ENCODE data around the gene ZNF787. TPM values are rescaled to one million over a fixed set of nuclear protein-coding genes. Genes with fewer than 3 reads are reported as not detected.
A peak's percentile ranks its signal among the peaks of the same experiment; 100 is the strongest.

Gene ZNF787
- polyA plus RNA-seq, 3 donors = 1.2 to 16.2 (median 1.8) TPM

DNA sequence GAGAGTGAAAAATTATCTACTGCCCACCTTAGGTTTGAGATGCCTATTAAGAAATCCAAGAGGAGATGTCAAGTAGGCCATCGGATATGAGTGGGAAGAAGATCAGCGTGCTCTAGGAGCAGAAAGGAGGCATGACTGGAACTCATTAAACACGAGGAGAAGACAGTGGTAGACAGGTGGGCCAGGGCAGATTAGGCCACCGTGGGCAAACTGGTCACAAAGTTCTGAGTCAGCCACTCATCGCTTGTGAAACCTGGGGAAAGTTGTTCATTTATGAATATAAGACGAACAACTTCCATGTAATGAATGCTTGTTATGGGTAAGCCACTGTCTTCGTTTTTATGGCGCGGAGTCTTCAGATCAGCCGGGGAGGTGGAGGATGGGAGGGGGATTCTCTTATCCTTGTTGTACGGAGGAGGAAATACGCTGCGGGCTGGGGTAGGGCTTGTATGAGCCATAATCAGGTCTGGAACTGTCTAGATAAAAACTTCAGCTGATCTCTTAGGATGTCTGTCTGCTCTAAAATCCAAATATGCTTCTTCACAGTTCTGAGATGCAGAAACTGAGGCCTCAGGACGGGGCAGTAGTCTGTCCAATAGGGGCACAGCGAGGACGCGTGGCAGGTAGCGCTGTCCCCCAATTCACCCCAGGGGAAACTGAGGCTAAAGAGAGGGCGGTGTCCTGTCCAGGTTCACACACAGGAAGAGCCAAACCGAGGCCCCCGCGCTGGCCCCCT lies 18.9 kb upstream of the ZNF787 start:
- Histone ChIP-seq H3K36me3 (replicated peaks in 1 of 2; ENCODE audit: control insufficient read depth in 1 of 2, insufficient read depth in 2 of 2, low read length in 2 of 2) (no peaks in the 10 kb centered on the region), H3K9me3 (replicated peaks in 1 of 2; ENCODE audit: control insufficient read depth in 1 of 2, insufficient read depth in 1 of 2, low read length in 2 of 2) (no peaks in the 10 kb centered on the region), H3K27me3 (ENCODE audit: control insufficient read depth in 2 of 2, insufficient read depth in 2 of 2, low read length in 2 of 2) (no peaks in the 10 kb centered on the region), H3K4me2 (replicated peaks; ENCODE audit: extremely low read depth, low read length, poor library complexity, severe bottlenecking) (peak overlapping the region; percentile 97), H3K79me2 (ENCODE audit: insufficient read depth, low read length) (peaks cover 6% of the 10 kb centered on the region), H2AFZ (ENCODE audit: insufficient read depth, low read depth, low read length, poor library complexity, severe bottlenecking) (peak overlapping the region; percentile 84), H3K4me3 (replicated peaks in 1 of 3; ENCODE audit: low read depth in 2 of 3, low read length in 3 of 3) (peak overlapping the region; percentile 43 to 94 (median 79)), H4K20me1 (ENCODE audit: insufficient read depth, low read length) (no peaks in the 10 kb centered on the region), H3K9ac (ENCODE audit: insufficient read depth, low read length, poor library complexity, severe bottlenecking) (peak overlapping the region; percentile 70), H3K4me1 (ENCODE audit: control insufficient read depth in 1 of 2, insufficient read depth in 2 of 2, low read length in 2 of 2) (peaks cover 39% of the 10 kb centered on the region in 2 donors), H3K27ac (ENCODE audit: low read depth in 1 of 2, low read length in 2 of 2) (peak overlapping the region; percentile 81 to 84)
- 34% methylated on average over 21 of the region's 22 CpGs for WGBS (ENCODE audit: insufficient coverage)
- H3K4me3 Mint-ChIP-seq = peak overlapping the region; percentile 85 to 91
- TF ChIP-seq, protein P1, sequence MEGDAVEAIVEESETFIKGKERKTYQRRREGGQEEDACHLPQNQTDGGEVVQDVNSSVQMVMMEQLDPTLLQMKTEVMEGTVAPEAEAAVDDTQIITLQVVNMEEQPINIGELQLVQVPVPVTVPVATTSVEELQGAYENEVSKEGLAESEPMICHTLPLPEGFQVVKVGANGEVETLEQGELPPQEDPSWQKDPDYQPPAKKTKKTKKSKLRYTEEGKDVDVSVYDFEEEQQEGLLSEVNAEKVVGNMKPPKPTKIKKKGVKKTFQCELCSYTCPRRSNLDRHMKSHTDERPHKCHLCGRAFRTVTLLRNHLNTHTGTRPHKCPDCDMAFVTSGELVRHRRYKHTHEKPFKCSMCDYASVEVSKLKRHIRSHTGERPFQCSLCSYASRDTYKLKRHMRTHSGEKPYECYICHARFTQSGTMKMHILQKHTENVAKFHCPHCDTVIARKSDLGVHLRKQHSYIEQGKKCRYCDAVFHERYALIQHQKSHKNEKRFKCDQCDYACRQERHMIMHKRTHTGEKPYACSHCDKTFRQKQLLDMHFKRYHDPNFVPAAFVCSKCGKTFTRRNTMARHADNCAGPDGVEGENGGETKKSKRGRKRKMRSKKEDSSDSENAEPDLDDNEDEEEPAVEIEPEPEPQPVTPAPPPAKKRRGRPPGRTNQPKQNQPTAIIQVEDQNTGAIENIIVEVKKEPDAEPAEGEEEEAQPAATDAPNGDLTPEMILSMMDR (IDR thresholded peaks at IDR 0.05) = no peak
- no peaks in the 10 kb centered on the region for H3K27me3 Mint-ChIP-seq (ENCODE audit: low read depth in 3 of 3)
- intact Hi-C loops (cut with micrococcal nuclease) = loop anchor here (2.0 kb wide), 1 partner anchor 19 kb away; the partner anchor contains the start of gene ZNF787 (in 2 of the 2)
- peak; percentile 30 to 60 (median 30) for DNase-seq
- no peaks in the 10 kb centered on the region for H3K36me3 Mint-ChIP-seq
- peaks cover 52% of the 10 kb centered on the region for H3K4me1 Mint-ChIP-seq
- H3K27ac Mint-ChIP-seq = peak overlapping the region; percentile 89 to 95 (median 93)
- H3K9me3 Mint-ChIP-seq = no peaks in the 10 kb centered on the region

DNA sequence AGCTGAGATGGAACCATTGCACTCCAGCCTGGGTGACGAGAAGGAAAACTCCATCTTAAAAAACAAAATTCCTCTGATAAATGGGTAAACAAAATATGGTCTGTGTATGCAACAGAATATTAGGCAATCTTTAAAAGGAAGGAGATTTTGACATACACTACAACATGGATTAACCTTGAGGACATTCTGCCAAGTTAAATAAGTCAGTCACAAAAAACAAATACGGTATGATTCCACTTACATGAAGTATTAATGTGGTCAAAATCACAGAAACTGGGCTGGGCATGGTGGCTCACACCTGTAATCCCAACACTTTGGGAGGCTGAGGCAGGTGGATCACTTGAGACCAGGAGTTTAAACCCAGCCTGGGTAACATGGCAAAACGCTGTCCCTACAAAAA lies 17.0 kb upstream of the ZNF787 start:
- Histone ChIP-seq H3K4me1 (ENCODE audit: control insufficient read depth in 1 of 2, insufficient read depth in 2 of 2, low read length in 2 of 2) (peaks cover 39 to 43% of the 10 kb centered on the region in 2 donors), H3K4me2 (replicated peaks; ENCODE audit: extremely low read depth, low read length, poor library complexity, severe bottlenecking) (peak overlapping the region; percentile 26), H3K79me2 (ENCODE audit: insufficient read depth, low read length) (peaks cover 6% of the 10 kb centered on the region), H2AFZ (ENCODE audit: insufficient read depth, low read depth, low read length, poor library complexity, severe bottlenecking) (peak overlapping the region; percentile 59), H3K36me3 (replicated peaks in 1 of 2; ENCODE audit: control insufficient read depth in 1 of 2, insufficient read depth in 2 of 2, low read length in 2 of 2) (no peaks in the 10 kb centered on the region), H3K4me3 (replicated peaks in 1 of 3; ENCODE audit: low read depth in 2 of 3, low read length in 3 of 3) (peak overlapping the region in 1 of 3 experiments; percentile 19), H3K27me3 (ENCODE audit: control insufficient read depth in 2 of 2, insufficient read depth in 2 of 2, low read length in 2 of 2) (no peaks in the 10 kb centered on the region), H4K20me1 (ENCODE audit: insufficient read depth, low read length) (no peaks in the 10 kb centered on the region), H3K27ac (ENCODE audit: low read depth in 1 of 2, low read length in 2 of 2) (peak overlapping the region; percentile 62 to 76), H3K9ac (ENCODE audit: insufficient read depth, low read length, poor library complexity, severe bottlenecking) (no peak overlapping the region), H3K9me3 (replicated peaks in 1 of 2; ENCODE audit: control insufficient read depth in 1 of 2, insufficient read depth in 1 of 2, low read length in 2 of 2) (no peaks in the 10 kb centered on the region)
- Mint-ChIP-seq H3K27ac (peak overlapping the region; percentile 45 to 90 (median 84)), H3K4me3 (peak overlapping the region; percentile 48 to 60), H3K36me3 (no peaks in the 10 kb centered on the region), H3K4me1 (peaks cover 57% of the 10 kb centered on the region), H3K27me3 (ENCODE audit: low read depth in 3 of 3) (no peaks in the 10 kb centered on the region), H3K9me3 (no peaks in the 10 kb centered on the region)
- TF ChIP-seq, protein P1 (IDR thresholded peaks at IDR 0.05) = no peak
- DNase-seq = peak in 2 of 3 donors; percentile 27 to 30
- intact Hi-C loops (cut with micrococcal nuclease) = no loop called here
- 80% methylated on average over 1 of the region's 3 CpGs for WGBS (ENCODE audit: insufficient coverage)

Data from CD14-positive monocyte (primary cell).